ENCODE measurements around the gene NOTCH4.

The NOTCH4 gene

GRCh38 chr6:32181148-32181702 lies 42.6 kb downstream of the NOTCH4 start:
- no peak for DNase-seq (ENCODE audit: low spot score)

DNA sequence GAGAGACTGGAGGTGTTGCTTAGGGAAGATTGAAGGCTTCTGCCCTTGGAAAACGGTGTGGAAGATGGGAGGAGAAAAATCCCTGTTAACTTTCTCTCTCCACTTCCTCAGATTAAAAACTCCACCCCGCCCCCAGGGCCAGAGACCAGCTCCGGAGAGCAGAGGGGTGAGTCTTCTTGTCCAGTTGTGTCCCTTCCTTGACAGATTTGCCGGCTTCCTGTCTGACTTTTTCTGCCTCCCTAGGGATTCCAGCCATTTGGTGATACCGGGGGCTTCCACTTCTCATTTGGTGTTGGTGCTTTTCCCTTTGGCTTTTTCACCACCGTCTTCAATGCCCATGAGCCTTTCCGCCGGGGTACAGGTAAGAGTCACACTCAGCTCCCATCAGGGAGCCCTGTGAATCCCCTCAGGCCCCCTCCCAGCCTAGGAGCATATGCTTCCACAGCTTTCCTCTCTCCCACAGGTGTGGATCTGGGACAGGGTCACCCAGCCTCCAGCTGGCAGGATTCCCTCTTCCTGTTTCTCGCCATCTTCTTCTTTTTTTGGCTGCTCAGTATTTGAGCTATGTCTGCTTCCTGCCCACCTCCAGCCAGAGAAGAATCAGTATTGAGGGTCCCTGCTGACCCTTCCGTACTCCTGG lies 44.0 kb downstream of the NOTCH4 start:
- DNase-seq (ENCODE audit: low spot score) = no peak

DNA sequence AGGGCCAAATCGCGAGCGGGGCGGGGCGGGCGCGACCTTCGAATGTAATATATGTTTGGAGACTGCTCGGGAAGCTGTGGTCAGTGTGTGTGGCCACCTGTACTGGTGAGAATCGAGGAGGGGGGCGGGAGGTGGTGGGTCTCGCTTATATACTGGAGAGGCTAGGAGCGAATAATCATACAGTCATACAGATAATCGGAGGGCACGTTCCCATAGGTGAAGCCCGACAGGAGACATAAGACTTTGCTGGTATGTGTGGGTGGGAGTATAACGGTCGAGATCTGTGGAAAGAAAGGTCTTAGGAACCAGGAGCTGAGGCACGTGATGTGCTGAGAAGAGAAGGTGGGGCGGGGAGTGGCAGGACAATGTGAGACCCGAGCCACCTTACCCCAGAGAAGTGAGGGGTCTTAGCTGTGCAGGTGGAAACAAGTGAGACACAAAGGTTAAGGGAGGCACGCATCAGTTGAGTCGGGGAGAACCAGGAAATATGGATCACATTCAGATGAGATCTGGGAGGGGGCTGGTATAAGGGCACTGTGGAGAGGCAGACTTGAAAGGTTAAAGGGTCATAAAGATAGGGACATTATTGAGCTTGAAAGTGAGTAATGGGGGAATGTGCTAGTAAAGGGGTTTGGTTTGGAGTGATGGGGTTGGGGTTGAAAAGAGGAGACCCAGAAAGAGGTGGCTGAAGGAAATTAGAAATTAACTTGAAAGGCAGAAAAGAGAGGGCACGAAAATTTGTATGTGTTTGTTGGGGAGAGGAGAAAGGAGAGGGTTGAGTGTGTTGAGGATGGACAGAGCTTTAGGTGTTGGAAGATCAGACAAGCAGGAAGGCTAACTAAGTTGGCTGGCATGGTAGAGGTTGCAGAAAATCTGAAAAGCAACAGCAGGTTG lies 45.1 kb downstream of the NOTCH4 start:
- DNase-seq (ENCODE audit: low spot score) = peak; percentile 62

- peak; percentile 96 for DNase-seq (ENCODE audit: low spot score)
Observed at GRCh38 chr6:32177788-32178546, 45.9 kb downstream of the NOTCH4 start, which contains the start of gene RNF5. Gene RNF5 (plus strand): TSS chr6:32178405. CDS start chr6:32178512, 107 bp downstream.

- DNase-seq (ENCODE audit: low spot score) = no peak
Observed at GRCh38 chr6:32177183-32177787, 46.6 kb downstream of the NOTCH4 start.

DNA sequence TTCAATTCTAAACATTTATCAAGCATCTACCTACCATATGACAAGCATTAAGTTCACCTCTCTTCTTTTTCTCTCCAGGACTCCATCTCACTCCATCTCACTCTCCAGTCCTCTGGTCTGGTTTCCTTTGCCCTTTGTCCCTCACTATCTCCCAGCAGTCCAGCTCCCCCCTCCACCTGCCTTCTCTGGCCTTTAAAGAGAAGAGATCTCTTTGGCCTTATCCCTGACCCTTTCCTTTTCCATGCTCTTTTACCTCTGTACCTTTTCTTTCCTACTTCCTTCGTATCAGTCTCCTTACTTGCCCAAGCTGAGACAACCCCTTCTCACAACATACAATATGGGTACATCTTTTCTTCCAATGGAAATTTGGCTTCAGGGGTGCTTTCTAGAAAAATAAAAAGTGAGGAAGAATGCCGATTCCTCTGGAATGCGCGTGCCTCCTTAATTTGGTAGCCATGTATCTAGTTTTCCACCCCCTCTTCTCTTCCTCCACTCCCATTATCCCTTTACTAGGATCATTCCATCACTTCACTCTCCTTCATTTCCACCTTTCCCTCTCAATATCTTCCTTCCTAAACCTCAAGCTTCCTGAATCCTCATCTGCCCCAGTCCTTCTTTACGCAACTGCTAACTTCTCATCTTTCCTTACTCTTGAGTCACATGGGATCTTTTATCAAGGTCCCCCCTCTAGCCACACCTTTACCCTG lies 47.2 kb downstream of the NOTCH4 start:
- DNase-seq (ENCODE audit: low spot score) = no peak

DNA sequence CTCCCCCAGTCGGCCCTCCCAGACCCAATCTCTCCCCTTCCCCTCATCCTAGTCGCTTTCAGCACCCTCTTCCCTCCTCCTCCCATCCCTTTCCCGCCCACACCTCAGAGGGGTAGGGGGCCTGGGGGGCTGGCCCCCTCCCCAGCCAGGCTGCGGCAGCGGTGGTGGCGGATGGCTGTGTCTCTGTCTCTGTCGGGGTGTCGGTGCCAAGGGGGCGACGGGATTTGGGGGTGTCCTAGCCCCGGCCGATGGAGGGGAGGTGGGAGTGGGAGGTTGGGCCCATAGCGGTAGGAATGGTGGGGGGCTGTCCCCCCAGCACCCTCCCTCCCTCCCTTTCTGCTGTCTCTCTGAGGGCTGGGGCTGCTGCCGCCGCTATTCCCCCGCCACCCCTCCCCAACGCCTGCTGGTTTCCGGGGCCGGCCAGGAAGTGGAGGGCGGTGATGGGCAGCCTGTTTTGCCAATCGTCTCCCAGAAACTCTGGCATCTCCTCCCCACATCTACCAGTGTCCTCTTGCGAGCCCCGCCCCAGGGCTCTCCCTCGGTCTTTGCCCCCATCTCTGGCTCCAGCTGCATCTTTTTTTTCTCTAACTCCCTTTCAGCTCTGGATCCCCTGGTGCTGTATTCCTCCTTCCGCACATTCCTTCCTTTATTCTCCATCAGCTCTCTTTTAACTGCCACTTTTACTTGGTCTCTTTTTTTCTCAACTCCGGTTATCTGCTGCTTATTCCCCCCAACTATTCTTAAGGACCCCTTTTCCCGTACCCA lies 48.0 kb downstream of the NOTCH4 start, which contains the start of gene AGPAT1:
TSS of gene AGPAT1 (minus strand) at position 374 of the 765 bp plus-strand sequence. CDS start 4,588 bp downstream, outside the sequence.
- DNase-seq (ENCODE audit: low spot score) = peak; percentile 98

DNA sequence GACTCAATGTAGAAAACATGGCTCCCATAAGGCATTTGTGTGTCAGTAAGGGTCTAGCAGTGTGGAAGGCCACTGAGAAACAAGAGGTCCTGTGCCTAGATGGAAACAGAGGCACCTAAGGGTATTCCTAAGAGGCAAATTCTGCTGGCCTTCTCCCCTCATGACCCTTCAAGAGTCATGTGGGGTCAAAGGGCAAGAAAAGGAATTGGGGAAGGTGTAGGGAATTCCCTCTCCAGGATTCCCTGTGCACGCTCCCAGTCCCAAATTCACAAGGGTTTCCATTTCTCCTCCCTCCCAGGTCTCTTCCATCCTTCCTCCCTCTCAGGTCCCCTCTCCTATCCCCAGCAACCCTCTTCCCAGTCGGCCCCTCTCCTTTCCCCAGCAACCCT lies 48.6 kb downstream of the NOTCH4 start:
- DNase-seq (ENCODE audit: low spot score) = no peak

DNA sequence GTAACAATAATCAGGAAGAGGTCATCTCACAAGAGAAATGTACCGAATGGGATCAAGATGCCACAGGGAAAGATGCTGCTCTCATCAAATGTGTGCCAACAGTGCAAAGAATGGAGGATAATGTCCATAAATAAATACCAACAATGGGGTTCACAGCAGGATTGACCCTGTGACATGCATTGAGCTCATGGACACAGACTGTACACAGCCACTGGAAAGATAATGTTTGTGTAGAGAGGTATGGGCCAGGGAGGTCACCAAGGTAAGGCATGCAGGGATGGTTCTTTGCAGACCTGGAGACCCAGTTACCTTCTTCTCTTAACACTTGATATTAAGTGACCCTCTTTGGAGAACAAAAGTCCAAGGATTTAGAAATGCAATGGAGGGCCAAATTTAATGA lies 49.5 kb downstream of the NOTCH4 start:
- DNase-seq (ENCODE audit: low spot score) = no peak

DNA sequence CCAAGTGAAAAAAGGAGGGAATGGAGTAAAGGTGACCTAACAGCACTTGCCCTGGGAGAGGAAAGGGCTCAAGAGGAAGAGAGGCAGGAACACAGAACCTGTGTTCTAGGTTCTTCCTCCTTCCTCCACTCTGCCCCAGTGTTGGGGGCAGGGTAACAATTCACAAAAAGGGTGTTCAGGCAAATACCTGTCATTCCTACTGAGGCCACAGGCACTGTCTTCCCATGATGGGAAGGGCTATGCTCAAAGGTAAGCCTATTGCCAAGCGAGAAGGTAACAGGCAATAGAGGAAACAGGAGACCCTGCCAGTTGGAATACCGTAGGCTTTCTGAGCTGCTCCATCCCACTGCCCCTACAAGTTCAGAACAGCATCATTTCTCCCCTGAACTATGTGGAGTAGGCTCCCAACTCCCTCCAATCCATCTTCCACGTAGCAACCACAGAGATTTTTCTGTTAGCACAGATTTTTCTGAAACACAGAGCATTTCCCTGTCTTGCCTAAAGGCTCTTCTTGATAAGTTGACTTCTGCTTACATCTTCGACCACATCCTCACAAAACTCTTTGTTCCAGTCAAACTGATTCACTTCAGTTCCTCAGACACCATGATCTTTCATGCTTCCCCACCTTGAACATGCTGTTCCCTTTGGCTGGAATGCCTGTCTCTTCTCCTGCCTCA lies 50.7 kb downstream of the NOTCH4 start:
- no peak for DNase-seq (ENCODE audit: low spot score)

- no peak for DNase-seq (ENCODE audit: low spot score)
Observed at GRCh38 chr6:32171234-32171633, 52.6 kb downstream of the NOTCH4 start.

DNA sequence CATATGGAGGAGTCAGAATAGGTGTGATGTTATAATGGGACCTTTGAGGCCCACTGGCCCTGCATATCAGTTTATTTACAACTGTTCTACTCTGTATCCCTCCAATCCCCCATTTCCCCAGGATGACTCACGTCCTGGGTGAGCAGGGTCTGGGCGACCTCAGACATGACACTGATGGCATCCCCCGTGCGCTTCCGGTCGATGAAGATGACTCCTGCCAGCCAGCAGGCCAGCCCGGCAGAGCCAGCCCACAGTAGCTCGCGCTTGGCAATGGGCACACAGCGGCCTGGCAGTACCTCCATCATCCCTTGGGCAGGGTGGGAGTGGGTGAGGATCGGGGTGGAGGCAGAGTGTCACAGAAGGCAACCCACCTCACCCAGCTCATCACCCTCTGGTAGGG lies 53.6 kb downstream of the NOTCH4 start:
- no peak for DNase-seq (ENCODE audit: low spot score)

DNA sequence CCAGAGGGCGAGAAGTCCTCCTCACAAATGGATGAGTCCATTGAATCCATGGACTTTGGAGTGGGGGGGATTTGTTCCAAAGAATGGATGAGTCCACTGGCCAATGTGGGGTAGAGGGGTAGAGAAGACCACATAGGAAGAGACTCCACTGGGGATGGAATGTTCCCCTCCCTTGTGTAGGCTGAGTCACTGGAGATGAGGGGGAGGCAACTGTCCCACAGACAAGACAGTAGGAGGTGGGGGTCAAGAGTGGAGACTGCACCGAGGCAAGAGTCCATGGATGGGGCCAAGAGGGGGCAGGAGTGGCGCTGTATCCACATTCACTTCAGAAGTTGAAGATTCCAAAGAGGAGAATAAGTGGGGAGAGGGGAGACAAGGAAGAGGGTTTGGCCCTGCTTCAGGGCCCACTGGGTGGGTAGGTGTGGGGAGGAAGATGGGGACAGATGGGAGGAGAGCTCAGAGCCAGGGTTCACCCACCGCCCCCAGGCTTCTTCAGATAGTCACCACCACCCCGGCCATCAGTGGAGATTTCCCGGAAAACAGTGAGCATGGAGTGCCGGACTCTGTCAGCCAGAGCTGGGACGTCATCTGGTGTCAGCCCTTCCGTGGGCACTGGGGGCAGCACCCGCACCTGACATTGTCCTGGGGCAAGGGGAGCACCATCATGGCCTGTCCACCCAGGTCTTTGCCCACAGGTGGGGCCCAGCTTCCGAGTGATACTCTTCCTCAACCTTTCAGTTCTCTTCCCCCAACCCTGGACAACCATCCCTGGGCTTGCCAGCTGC lies 54.9 kb downstream of the NOTCH4 start:
- DNase-seq (ENCODE audit: low spot score) = peak; percentile 62

GRCh38 chr6:32168350-32168749 lies 55.5 kb downstream of the NOTCH4 start:
- DNase-seq (ENCODE audit: low spot score) = peak; percentile 55

- peak; percentile 31 for DNase-seq (ENCODE audit: low spot score)
Observed at GRCh38 chr6:32167761-32168262, 56.1 kb downstream of the NOTCH4 start.

- DNase-seq (ENCODE audit: low spot score) = no peak
Observed at GRCh38 chr6:32167154-32167760, 56.6 kb downstream of the NOTCH4 start.

DNA sequence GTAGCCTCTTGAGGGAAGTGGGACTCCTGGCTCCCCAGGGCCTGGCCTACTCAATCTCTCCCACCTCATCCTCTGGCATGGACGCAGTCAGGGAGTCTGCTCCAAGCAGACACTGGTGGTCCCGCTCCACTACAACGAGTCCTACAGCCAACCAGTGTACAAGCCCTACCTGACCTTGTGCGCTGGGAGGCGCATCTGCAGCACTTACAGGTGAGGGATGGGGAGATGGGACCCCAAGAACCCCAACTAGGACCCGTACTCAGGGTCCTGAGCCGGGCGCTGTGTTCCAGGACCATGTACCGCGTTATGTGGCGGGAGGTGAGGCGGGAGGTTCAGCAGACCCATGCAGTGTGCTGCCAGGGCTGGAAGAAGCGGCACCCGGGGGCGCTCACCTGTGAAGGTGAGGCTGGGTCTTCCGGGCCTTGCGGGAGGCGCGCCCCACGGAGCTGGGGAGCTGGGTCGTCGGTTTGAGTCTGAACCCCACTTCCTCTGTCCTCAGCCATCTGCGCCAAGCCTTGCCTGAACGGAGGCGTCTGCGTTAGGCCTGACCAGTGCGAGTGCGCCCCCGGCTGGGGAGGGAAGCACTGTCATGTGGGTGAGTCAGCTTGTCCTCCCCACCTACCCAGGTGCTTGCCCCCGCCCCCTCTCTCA lies 57.3 kb downstream of the NOTCH4 start:
- DNase-seq (ENCODE audit: low spot score) = peak; percentile 58

GRCh38 chr6:32164295-32164694 lies 59.6 kb downstream of the NOTCH4 start, which contains the start of gene EGFL8:
Gene EGFL8 (plus strand): TSS chr6:32164595. CDS start chr6:32166166, 1,571 bp downstream.
- DNase-seq (ENCODE audit: low spot score) = no peak
